GM18502 (cell line): ENCODE data around the gene MLNR.
A peak's percentile ranks its signal among the peaks of the same experiment; 100 is the strongest.

Experiments
- ATAC-seq: cut with Tn5 transposase; IDR thresholded peaks from one replicate; pipeline ENCODE4 v1.9.1; 2021; ENCODE audit warnings: mild to moderate bottlenecking; ENCODE audit not compliant: unreplicated experiment, poor library complexity

Gene MLNR

GRCh38 chr13:49220036-49220855 lies at the start of gene MLNR:
Gene MLNR, plus strand, starts transcription at chr13:49220338. Its CDS starts 0 bp downstream, at chr13:49220338.
- peak; percentile 57 for ATAC-seq

DNA sequence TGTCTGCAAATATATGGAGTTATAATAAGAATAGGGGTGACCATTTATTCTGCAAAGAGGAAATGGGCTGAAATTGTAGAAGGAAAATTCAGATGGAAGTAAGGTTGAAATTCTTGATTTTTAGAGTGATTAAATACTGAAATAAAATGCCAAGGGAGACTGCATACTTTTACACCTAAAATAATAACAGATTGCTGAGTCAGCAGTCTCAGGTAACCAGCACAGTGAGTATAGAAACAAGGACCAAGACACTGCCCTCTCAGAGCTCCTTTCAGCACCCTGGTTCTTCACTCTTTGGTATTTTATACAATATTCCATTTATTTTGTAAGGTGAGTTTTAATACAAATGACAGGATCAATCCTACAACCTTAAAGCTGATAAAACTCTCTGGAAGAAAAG lies 48.8 kb upstream of the MLNR start:
- no peak for ATAC-seq

DNA sequence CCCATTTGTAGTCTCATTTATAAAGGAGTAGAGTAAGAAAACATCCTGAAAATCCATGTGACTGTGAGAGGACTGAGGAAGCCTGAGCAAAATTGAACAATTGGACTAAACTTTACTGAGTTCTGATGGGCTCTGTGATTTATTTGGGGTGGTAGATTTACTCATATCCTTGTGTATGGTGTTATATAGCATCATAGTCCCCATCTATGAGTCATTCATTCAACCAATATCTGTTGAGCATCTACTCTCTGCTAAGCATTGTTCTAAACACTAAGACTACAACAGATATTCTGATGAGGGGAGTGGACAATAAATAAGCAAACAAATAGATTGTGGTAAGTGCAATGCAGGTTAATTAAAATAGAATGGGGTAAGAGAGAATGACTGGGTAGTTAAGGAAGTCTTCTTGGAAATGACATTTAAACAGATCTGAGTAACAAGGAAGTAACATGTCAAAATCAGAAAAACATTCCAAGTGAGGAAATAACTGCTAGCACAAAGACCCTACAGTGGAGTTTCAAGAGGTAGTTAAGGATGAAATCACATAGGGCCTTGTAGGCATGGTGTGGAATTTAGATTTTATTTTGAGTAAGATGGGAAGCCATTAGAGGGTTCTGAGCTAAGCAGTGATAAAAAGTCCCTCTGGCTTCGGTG lies 36.3 kb upstream of the MLNR start:
- ATAC-seq, result no peak

DNA sequence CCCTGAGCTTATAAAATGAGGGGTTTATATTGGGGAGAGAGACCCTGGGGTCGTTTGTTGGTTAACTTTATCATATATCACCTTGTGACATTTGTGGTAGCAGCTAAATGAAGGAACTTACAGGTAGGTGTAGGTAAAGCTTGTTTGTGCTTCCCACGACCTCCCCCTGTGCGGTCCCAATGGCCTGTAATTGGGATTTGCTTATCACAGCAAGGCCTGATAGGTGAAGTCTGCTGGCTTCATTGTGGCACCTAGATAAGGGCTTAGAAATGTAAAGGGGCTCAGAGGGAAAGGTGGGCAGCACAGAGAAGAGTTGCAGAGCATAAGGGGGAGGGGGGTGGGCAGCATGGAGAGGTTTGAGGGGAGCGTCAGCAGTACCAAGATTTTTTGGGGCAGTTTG lies 35.5 kb upstream of the MLNR start:
- no peak for ATAC-seq

- peak; percentile 49 for ATAC-seq
Observed at GRCh38 chr13:49185264-49185663, 34.9 kb upstream of the MLNR start.

DNA sequence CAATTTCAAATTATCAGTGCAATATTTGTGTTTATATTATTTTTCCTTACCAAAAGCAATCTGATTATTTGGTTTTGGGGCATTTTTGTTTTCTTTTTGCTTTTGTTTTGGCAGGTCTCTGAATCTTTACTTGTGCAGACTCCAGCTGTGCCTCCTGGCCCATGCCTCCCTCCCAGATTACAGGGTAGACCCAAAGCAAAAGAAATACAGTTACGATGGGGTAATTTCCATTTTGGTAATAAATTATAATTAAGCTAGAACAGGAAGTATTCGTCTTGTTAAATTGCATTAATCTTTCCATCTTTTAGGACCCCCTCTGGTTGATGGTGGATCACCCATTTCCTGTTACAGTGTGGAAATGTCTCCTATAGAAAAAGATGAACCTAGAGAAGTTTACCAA lies 29.2 kb upstream of the MLNR start:
- no peak for ATAC-seq

- no peak for ATAC-seq
Observed at GRCh38 chr13:49206641-49207040, 13.5 kb upstream of the MLNR start.

GRCh38 chr13:49208619-49209018 lies 11.5 kb upstream of the MLNR start:
- no peak for ATAC-seq

- ATAC-seq, result no peak
Observed at GRCh38 chr13:49210114-49210513, 10.0 kb upstream of the MLNR start.

DNA sequence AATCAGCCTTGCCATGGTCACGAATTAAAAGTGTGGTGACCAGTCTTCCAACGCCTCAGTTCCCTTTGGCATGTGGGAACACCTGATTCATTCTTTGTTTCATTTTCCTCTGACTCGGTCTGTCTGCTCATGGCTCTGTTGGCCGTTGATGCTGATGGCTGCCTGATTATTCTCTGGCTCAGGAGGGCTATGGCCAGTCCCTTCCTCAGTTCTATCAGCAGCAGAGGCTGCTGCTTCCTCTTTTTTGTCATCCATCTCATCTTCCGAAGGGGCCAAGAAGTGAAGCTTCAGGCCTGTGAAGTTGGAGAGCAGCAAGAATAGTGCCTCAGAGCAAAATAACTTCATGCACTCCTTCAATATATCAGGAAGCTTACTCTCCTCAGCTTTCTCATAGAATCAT lies 9.5 kb upstream of the MLNR start:
- ATAC-seq, result no peak

GRCh38 chr13:49213539-49213938 lies 6.6 kb upstream of the MLNR start:
- no peak for ATAC-seq

DNA sequence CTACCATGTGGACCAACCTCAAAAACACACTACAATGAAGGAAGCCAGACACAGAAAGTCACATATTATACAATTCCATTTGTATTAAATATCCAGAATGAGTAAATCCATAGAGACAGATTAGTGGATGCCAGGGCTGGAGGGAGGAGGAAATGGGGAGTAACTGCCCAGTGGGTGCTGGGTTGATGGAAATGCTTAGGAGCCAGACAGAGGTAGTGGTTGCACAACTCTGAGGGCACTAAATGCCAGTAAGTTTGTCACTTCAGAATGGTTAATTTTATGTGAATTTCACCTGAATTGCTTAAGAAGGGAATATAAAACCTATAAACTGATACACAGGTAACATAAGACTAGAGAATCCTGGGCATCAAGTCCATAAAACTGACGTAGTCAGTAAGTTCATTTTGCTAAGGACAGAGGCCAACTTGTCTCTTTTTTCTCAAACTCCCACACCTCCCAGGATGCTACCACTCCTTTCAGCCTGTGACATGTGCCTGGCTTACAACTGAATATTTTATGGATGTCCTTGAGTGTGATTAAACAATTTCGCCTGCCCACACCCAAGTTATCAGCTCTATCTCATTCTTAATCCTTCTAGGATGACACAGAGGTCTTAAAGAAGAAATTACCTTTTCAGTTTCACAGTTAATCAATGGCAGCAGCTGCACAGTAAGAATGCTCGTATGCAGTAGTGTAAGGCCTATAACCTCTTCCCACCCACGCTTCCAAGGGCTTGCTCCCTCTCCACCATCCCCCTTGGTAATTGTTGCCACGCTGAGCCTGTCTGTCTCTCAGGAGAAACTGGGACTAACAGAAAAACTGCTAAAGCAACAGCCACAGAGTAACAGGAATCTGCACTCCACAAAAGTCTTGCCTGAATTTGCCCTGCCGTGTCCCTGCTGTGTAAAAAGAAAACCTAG lies 5.9 kb upstream of the MLNR start:
- no peak for ATAC-seq

GRCh38 chr13:49214917-49215376 lies 5.2 kb upstream of the MLNR start:
- ATAC-seq, result peak; percentile 75

DNA sequence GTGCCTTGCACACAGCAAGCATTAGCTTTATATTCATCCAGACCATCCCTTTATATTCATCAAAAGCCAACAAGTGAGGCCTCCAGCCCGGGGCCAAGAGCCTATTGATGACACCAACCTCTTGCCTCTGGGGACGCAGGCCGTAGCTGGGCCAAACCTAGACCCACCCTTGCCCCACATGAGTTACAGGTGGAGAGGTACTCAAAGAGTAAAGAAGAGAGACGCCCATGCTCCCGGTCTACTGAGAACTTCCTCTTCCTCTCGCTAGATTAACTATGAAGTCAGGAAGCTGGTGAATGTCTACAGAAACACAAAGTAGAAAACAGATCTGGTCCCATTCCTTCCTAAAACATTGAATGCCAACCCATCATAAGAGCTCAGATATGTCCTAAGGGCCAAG lies 3.8 kb upstream of the MLNR start:
- no peak for ATAC-seq

DNA sequence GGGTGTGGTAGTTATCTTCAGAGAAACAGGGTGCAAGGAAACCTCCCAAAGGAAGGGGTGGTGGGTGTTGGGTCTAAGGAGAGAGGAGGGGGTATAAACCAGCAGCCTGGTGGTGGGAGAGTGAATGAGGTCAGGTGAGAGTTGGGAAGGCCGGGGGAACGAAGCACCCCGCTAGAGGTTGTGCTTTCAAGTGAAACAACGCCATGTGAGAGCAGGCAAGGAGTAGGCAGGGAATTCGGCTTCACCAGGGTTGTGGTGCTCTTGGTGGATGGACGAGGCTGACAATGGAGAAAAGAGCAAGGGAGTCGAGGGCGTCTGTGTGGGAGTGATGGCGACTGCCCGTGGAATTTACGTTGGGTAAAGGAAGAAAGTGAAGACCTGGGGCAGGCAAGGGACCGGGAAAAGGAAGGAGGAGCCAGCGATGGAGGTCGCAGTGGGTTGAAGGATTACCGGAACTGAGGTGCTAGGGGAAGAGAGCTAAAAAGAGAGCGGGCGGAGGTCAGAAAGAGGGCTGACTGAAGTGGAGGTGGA lies 2.1 kb upstream of the MLNR start:
- ATAC-seq, result no peak

GRCh38 chr13:49218493-49219051 lies 1.6 kb upstream of the MLNR start:
- ATAC-seq, result no peak

DNA sequence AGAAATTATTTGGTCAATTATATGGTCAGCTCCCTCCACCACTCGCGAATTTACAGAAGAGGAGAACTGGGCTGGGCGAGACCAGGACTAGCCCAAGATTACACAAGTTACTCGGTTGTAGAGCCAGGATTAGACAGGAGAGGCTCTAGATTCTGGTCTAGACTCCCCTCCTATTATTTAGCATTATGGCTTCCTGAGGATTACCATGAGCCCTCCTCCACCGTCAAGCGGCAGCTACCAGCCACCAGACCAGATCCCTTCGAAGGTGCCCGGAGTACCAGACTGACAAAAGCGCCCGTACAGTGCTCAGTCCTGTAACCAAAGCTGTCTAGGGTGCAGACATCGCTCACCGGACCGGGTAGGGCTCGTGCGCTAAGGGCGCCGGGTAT lies 497 bp upstream of the MLNR start:
- peak; percentile 19 for ATAC-seq

GRCh38 chr13:49220856-49221589 lies 885 bp downstream of the MLNR start:
- no peak for ATAC-seq

GRCh38 chr13:49221590-49221965 lies 1.4 kb downstream of the MLNR start:
- no peak for ATAC-seq
